GM12878 (cell line): ENCODE measurements around the gene ERVW-1. TPM values are rescaled to one million over a fixed set of nuclear protein-coding genes. Genes with fewer than 3 reads are reported as not detected.

ENCODE experiments used
- ATAC-seq: fragments of 200-7000 bp; cut with Tn5 transposase; 3 replicates; pipeline ENCODE4 v1.9.1; 2020; ENCODE audit warnings: mild to moderate bottlenecking, moderate library complexity
- BruUV-seq: library from RNA; stranded (reverse); fragments of 400-500 nt; replicated peaks from 2 replicates; lab custom pipeline; 2021; lab: Mats Ljungman, UMichigan
- CTCF ChIA-PET: fragments of 300-600 bp; sonication (Branson Sonifier 250); formaldehyde crosslinking; extraction: SDS; loops from one replicate; lab custom pipeline; 2021; ENCODE audit warnings: inconsistent platforms; lab: Yijun Ruan, JAX
- POLR2A ChIA-PET: fragments of 350-600 bp; formaldehyde crosslinking; extraction: SDS; loops from one replicate; lab custom pipeline; 2021; ENCODE audit warnings: inconsistent platforms; lab: Charles Lee
- RAD21 ChIA-PET: fragments of 300-600 bp; sonication (Branson Sonifier 250); formaldehyde crosslinking; loops from one replicate; lab custom pipeline; 2023; ENCODE audit warnings: antibody characterized with exemption; ENCODE audit not compliant: unreplicated experiment; lab: Charles Lee
- SMC1A ChIA-PET: fragments of 300-600 bp; sonication (Branson Sonifier 250); formaldehyde crosslinking; loops from one replicate; lab custom pipeline; 2023; ENCODE audit not compliant: unreplicated experiment, uncharacterized antibody; lab: Charles Lee
- DNase-seq: peaks from one replicate; pipeline ENCODE4 v3.0.0-alpha.2; 2011; ENCODE audit warnings: low read depth, low spot score
- FAIRE-seq: peaks from 3 replicates; lab custom pipeline; 2011; peaks lifted over from hg19 to GRCh38; lab: Jason Lieb, UNC
- H2AFZ ChIP-seq: 2 replicates; pipeline ENCODE4 v1.6.0; 2011; ENCODE audit warnings: low read depth, low read length, control low read depth; ENCODE audit not compliant: control insufficient read depth
- H3K27ac ChIP-seq: 2 replicates; pipeline ENCODE4 v1.5.1; 2011; ENCODE audit warnings: control low read depth; ENCODE audit not compliant: control insufficient read depth, insufficient read depth
- H3K27me3 ChIP-seq, 2 experiments: replicated peaks in 1 of 2; 2 replicates each; pipeline versions ENCODE4 v1.6.0 to v1.6.1; 2011; ENCODE audit warnings: low read length in 1 of 2; ENCODE audit not compliant: control insufficient read depth in 2 of 2, insufficient read depth in 2 of 2
- H3K36me3 ChIP-seq, 2 experiments: 2 replicates each; pipeline ENCODE4 v1.5.1; 2011; ENCODE audit warnings: low read length in 1 of 2; ENCODE audit not compliant: control insufficient read depth in 2 of 2, insufficient read depth in 2 of 2
- H3K4me1 ChIP-seq: 2 replicates; pipeline ENCODE4 v1.6.1; 2011; ENCODE audit warnings: mild to moderate bottlenecking, low read length, moderate library complexity, mixed read lengths; ENCODE audit not compliant: control insufficient read depth, insufficient read depth
- H3K4me2 ChIP-seq: 2 replicates; pipeline ENCODE4 v1.6.0; 2011; ENCODE audit warnings: control low read depth; ENCODE audit not compliant: control insufficient read depth, insufficient read depth
- H3K4me3 ChIP-seq: fragments of 200-600 bp; sonication (generic); 2 replicates; pipeline ENCODE4 v1.5.1; 2016
- H3K79me2 ChIP-seq: 2 replicates; pipeline ENCODE4 v1.6.0; 2011; ENCODE audit warnings: low read length; ENCODE audit not compliant: control insufficient read depth, insufficient read depth
- H3K9ac ChIP-seq: 2 replicates; pipeline ENCODE4 v1.8.0; 2011; ENCODE audit warnings: low read length, control low read depth, mixed read lengths; ENCODE audit not compliant: control insufficient read depth, insufficient read depth
- H3K9me3 ChIP-seq: replicated peaks from 3 replicates; pipeline ENCODE4 v1.5.1; 2011; ENCODE audit warnings: mild to moderate bottlenecking, low read length; ENCODE audit not compliant: control insufficient read depth, insufficient read depth
- H4K20me1 ChIP-seq: 2 replicates; pipeline ENCODE4 v1.6.0; 2011; ENCODE audit not compliant: control insufficient read depth, insufficient read depth
- BMI1 ChIP-seq: fragments of 450-650 bp; IDR thresholded peaks from 2 replicates; pipeline ENCODE4 v1.6.1; 2016; ENCODE audit warnings: mild to moderate bottlenecking, moderate library complexity, borderline replicate concordance
- CBX5 ChIP-seq: sonication (generic); IDR thresholded peaks from 2 replicates; pipeline ENCODE4 v1.6.1; 2016; ENCODE audit warnings: low read depth, moderate library complexity, mild to moderate bottlenecking, inconsistent platforms
- E2F4 ChIP-seq: IDR thresholded peaks from 2 replicates; pipeline ENCODE4 v1.6.1; 2012; ENCODE audit warnings: low read depth, low read length, improper control_type of control experiment
- MLLT1 ChIP-seq: fragments of 450-650 bp; IDR thresholded peaks from 2 replicates; pipeline ENCODE4 v1.6.1; 2016; ENCODE audit warnings: mild to moderate bottlenecking
- NR2C2 ChIP-seq: IDR thresholded peaks from 2 replicates; pipeline ENCODE4 v1.6.1; 2011; ENCODE audit warnings: borderline replicate concordance, low read depth; ENCODE audit not compliant: control insufficient read depth, insufficient read length
- POU2F2 ChIP-seq: IDR thresholded peaks from 3 replicates; pipeline ENCODE4 v1.6.1; 2011; ENCODE audit warnings: low read depth, mild to moderate bottlenecking, low read length, borderline replicate concordance
- SIN3A ChIP-seq: IDR thresholded peaks from 2 replicates; pipeline ENCODE4 v1.6.1; 2012; ENCODE audit warnings: low read depth, low read length, improper control_type of control experiment
- SMARCA5 ChIP-seq: fragments of 450-650 bp; IDR thresholded peaks from 2 replicates; pipeline ENCODE4 v1.6.1; 2017; ENCODE audit warnings: mild to moderate bottlenecking
- SPI1 ChIP-seq: IDR thresholded peaks from 2 replicates; pipeline ENCODE4 v1.6.1; 2011; ENCODE audit warnings: low read depth, mild to moderate bottlenecking, low read length, moderate library complexity, borderline replicate concordance; ENCODE audit not compliant: insufficient read depth
- TCF3 ChIP-seq: IDR thresholded peaks from 2 replicates; pipeline ENCODE4 v1.6.1; 2012; ENCODE audit warnings: low read depth, mild to moderate bottlenecking, low read length, borderline replicate concordance; ENCODE audit not compliant: insufficient read depth
- ZBTB40 ChIP-seq: fragments of 450-650 bp; IDR thresholded peaks from 2 replicates; pipeline ENCODE4 v1.6.1; 2016; ENCODE audit warnings: mild to moderate bottlenecking, moderate library complexity, borderline replicate concordance
- ZNF384 ChIP-seq: IDR thresholded peaks from 2 replicates; pipeline ENCODE4 v1.6.1; 2012; ENCODE audit warnings: low read depth, mild to moderate bottlenecking, low read length, improper control_type of control experiment, borderline replicate concordance
- WGBS: methylation state at CpG from one replicate; pipeline ENCODE4 v1.1.6; 2016; ENCODE audit warnings: low lambda C conversion rate; ENCODE audit not compliant: insufficient replicate concordance, insufficient coverage; ENCODE audit errors: missing lambda C conversion rate; 5-methylcytosine and 5-hydroxymethylcytosine counted together
- in situ Hi-C: fragments of 300-500 bp; cut with MboI; formaldehyde crosslinking; loops from 9 replicates; pipeline ENCODE4 v1.14.3; 2018; ENCODE audit warnings: mixed read lengths
- intact Hi-C: fragments of 100-400 bp; cut with micrococcal nuclease; formaldehyde crosslinking; loops from one replicate; pipeline ENCODE4 v1.14.2; 2022; ENCODE audit not compliant: unreplicated experiment
- polyA plus RNA-seq, 11 experiments: library from polyadenylated mRNA; depleted of rRNA in 4 of 11; unstranded in 6 of 11; stranded (reverse) in 5 of 11; fragments of >200 nt; fragmentation: Nextera tagmentation in 4 of 11; fragmentation: Illumina TruSeq in 1 of 11; extraction: Ambion mirVana in 4 of 11; extraction: Trizol in 1 of 11; gene quantifications; 1 replicate in 1 of 11; 2 replicates in 10 of 11; pipeline versions ENCODE4 v1.2.1 to v1.2.3, GENCODE V29; 2011 to 2016; ENCODE audit warnings: inconsistent platforms in 2 of 11, missing spikeins in 2 of 11, low read depth in 1 of 11
- total RNA-seq, 4 experiments: library from RNA; depleted of rRNA in 3 of 4; stranded (reverse); fragments of >200 nt in 3 of 4; fragmentation: Illumina TruSeq in 1 of 4; extraction: Trizol in 1 of 4; gene quantifications; 2 replicates each; pipeline versions ENCODE4 v1.2.1 to v1.2.3, GENCODE V29; 2013 to 2021

Gene ERVW-1
- total and polyA plus RNA-seq, 10 of the 15 experiments (the other 5 are each of a cell fraction or from before 2014, with no cell fraction given): 0.05 TPM; not detected in 9

GRCh38 chr7:92427193-92427592 lies 50.6 kb downstream of the ERVW-1 start (continued):
- TF ChIP-seq BMI1 (no peak), TCF3 (no peak), SIN3A (no peak)

- intact Hi-C loops: loop anchor here (2.0 kb wide), 1 partner anchor 629 kb away; no protein-coding TSS in a partner anchor
- Histone ChIP-seq H3K4me3 (no peak overlapping the region), H3K9ac (no peak overlapping the region), H3K27ac (no peak overlapping the region), H3K4me1 (peaks cover 5% of the 10 kb centered on the region; the same call in 1 of the 2 replicates), H3K79me2 (no peaks in the 10 kb centered on the region), H3K9me3 (no peaks in the 10 kb centered on the region), H3K27me3 (no peaks in the 10 kb centered on the region), H3K4me2 (peak overlapping the region; percentile 60; the same call in 1 of the 2 replicates), H4K20me1 (no peaks in the 10 kb centered on the region), H3K36me3 (no peaks in the 10 kb centered on the region), H2AFZ (peak overlapping the region; percentile 66)
- WGBS: 18% methylated on average over 17 of the region's 20 CpGs
- no peak for DNase-seq
- ChIA-PET SMC1A (no interaction called here), CTCF (interaction anchor here (0.6 to 7.5 kb wide), 10 partner anchors 11 to 890 kb away, joined by 3 to 86 read pairs (median 4); partner anchors contain the start of gene GATAD1), RAD21 (interaction anchor here (0.7 to 4.4 kb wide), 2 partner anchors 16 to 22 kb away, joined by 3 to 45 read pairs; partner anchors contain the start of gene GATAD1), POLR2A (interaction anchor here (0.5 kb wide), 1 partner anchor 148 kb away, joined by 3 read pairs; no protein-coding TSS in a partner anchor)
- no peak for ATAC-seq
- BruUV-seq: no TSS peak
- no peak for FAIRE-seq
- in situ Hi-C loops: loop anchor here (10.0 to 25.0 kb wide), 2 partner anchors 629 to 1338 kb away; no protein-coding TSS in a partner anchor
- no peak for TF ChIP-seq SPI1
- no peak for TF ChIP-seq CBX5
- no peak for TF ChIP-seq SMARCA5
- no peak for TF ChIP-seq MLLT1
- no peak for TF ChIP-seq E2F4
- TF ChIP-seq POU2F2: no peak
- TF ChIP-seq ZBTB40: no peak
- TF ChIP-seq ZNF384: no peak
- TF ChIP-seq NR2C2: no peak
Observed at GRCh38 chr7:92425311-92425947, 52.3 kb downstream of the ERVW-1 start.
